Glutamatergic neuron (in vitro differentiated cells): Measurements from ENCODE around the gene PABPC1L. TPM values are rescaled to one million over a fixed set of nuclear protein-coding genes. Genes with fewer than 3 reads are reported as not detected.

Experiments
- DNase-seq: peaks from one replicate; pipeline ENCODE4 v3.0.0; 2022
- H3K27ac Mint-ChIP-seq: one replicate; pipeline ENCODE4 v1.8.0; 2020; ENCODE audit warnings: mild to moderate bottlenecking, mixed read lengths, inconsistent platforms; ENCODE audit not compliant: unreplicated experiment
- H3K27me3 Mint-ChIP-seq: one replicate; pipeline ENCODE4 v1.8.0; 2020; ENCODE audit warnings: mild to moderate bottlenecking, moderate library complexity, mixed read lengths, inconsistent platforms; ENCODE audit not compliant: unreplicated experiment
- H3K36me3 Mint-ChIP-seq: one replicate; pipeline ENCODE4 v1.8.0; 2020; ENCODE audit warnings: mild to moderate bottlenecking, mixed read lengths, inconsistent platforms; ENCODE audit not compliant: unreplicated experiment
- H3K4me1 Mint-ChIP-seq: one replicate; pipeline ENCODE4 v1.8.0; 2020; ENCODE audit warnings: mild to moderate bottlenecking, low read depth, mixed read lengths, inconsistent platforms; ENCODE audit not compliant: unreplicated experiment
- H3K4me3 Mint-ChIP-seq: one replicate; pipeline ENCODE4 v1.8.0; 2020; ENCODE audit warnings: mild to moderate bottlenecking, mixed read lengths, inconsistent platforms; ENCODE audit not compliant: unreplicated experiment
- H3K9me3 Mint-ChIP-seq: one replicate; pipeline ENCODE4 v1.8.0; 2020; ENCODE audit warnings: mild to moderate bottlenecking, moderate library complexity, mixed read lengths, inconsistent platforms; ENCODE audit not compliant: unreplicated experiment
- CTCF ChIP-seq: fragments of 200-600 bp; sonication (generic); IDR thresholded peaks from one replicate; pipeline ENCODE4 v1.5.0; 2021; ENCODE audit not compliant: partially characterized antibody, unreplicated experiment
- total RNA-seq: library from RNA; stranded (reverse); fragmentation: NEBNext Ultra II Directional; extraction: Animal tissue kit (Norgen Biotek cat#: 25700); gene quantifications from one replicate; pipeline ENCODE4 v1.2.1, GENCODE V29; 2021; ENCODE audit not compliant: unreplicated experiment

Gene PABPC1L
- total RNA-seq, 1 donor from 2014 or later: 27.7 TPM

- Mint-ChIP-seq H3K9me3 (no peaks in the 10 kb centered on the region), H3K36me3 (peaks cover 3% of the 10 kb centered on the region), H3K27ac (no peak overlapping the region), H3K4me3 (no peak overlapping the region), H3K4me1 (no peaks in the 10 kb centered on the region), H3K27me3 (no peaks in the 10 kb centered on the region)
- no peak for TF ChIP-seq CTCF
- no peak for DNase-seq
Measured at GRCh38 chr20:44979090-44979621, 69.3 kb downstream of the PABPC1L start.

GRCh38 chr20:44981736-44982406, 72.0 kb downstream of the PABPC1L start:
- Mint-ChIP-seq H3K4me1 (no peaks in the 10 kb centered on the region), H3K27ac (no peak overlapping the region), H3K9me3 (no peaks in the 10 kb centered on the region), H3K4me3 (no peak overlapping the region), H3K36me3 (peaks cover 3% of the 10 kb centered on the region), H3K27me3 (no peaks in the 10 kb centered on the region)
- no peak for DNase-seq
- no peak for TF ChIP-seq CTCF

DNA sequence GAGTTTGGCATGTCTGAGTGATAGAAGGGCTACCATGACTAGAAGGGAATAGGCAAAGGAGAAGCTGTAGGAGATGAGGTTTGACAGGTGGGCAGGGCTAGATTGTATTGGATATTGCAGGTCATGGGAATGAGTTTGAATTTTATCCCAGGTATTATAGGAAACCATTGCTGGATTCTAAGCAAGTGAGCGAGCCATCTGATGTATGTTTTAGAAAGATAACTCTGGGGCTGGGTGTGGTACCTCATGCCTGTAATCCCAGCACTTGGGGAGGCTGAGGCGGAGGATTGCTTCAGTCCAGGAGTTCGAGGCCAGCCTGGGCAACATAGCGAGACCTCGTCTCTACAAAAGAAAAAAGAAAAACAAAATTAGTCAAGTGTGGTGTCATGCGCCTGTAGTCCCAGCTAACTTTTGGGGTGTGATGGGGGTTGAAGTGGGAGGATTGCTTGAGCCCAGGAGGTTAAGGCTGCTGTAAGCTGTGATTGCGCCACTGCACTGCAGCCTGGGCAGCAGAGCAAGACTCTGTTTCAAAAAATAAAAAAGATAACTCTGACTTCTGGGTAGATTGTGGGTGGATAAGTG, 73.3 kb downstream of the PABPC1L start:
- no peak for DNase-seq
- Mint-ChIP-seq H3K27ac (no peak overlapping the region), H3K9me3 (no peaks in the 10 kb centered on the region), H3K36me3 (peaks cover 3% of the 10 kb centered on the region), H3K27me3 (no peaks in the 10 kb centered on the region), H3K4me1 (no peaks in the 10 kb centered on the region), H3K4me3 (peak overlapping the region; percentile 17)
- TF ChIP-seq CTCF: no peak

DNA sequence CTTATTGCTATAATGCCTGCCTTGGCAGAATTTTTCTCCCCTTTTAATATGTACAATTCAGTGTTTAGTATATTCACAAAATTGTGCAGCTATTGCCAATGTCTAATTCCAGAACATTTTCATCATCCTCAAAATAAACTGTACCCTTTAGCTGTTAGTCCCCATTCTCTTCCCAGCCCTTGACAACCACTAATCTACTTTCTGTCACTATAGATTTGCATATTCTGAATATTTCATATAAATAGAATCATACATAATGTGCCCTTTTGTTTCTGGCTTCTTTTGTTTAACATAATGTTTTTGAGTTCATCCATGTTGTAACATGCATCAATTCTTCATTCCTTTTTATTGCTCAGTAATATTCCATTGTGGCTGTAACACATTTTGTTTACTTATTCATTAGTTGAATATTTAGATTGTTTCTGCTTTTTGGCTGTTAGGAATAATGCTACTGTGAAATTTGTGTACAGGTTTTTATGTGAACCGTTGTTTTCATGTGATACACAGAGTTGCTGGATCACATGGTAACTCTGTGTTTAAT, 78.8 kb downstream of the PABPC1L start:
- TF ChIP-seq CTCF: no peak
- Mint-ChIP-seq H3K36me3 (no peaks in the 10 kb centered on the region), H3K27me3 (no peaks in the 10 kb centered on the region), H3K27ac (no peak overlapping the region), H3K4me1 (peaks cover 6% of the 10 kb centered on the region), H3K9me3 (no peaks in the 10 kb centered on the region), H3K4me3 (no peak overlapping the region)
- no peak for DNase-seq

Other genes with a start within 250 kb of the PABPC1L start
- not detected for gene CCN5, start 194.7 kb upstream of the PABPC1L start, total RNA-seq
- 0.22 TPM for gene KCNK15, start 164.2 kb upstream of the PABPC1L start, total RNA-seq
- 96.1 TPM for gene RIMS4, start 99.5 kb upstream of the PABPC1L start, total RNA-seq
- gene YWHAB, start 24.4 kb upstream of the PABPC1L start, total RNA-seq: 181 TPM
- 10.8 TPM for gene TOMM34, start 50.3 kb downstream of the PABPC1L start, total RNA-seq
- gene STK4, start 56.5 kb downstream of the PABPC1L start, total RNA-seq: 32.6 TPM
- gene KCNS1, start 191.1 kb downstream of the PABPC1L start, total RNA-seq: not detected
- not detected for gene WFDC5, start 205.1 kb downstream of the PABPC1L start, total RNA-seq
- gene WFDC12, start 214.4 kb downstream of the PABPC1L start, total RNA-seq: not detected